ENCODE data around the gene PCNT.

GRCh38 chr21:46312949-46313348 is 11.0 kb upstream of the PCNT start:
- TF ChIP-seq KAT7 (CRISPR knock-in tag; IDR thresholded peaks at IDR 0.05; ENCODE audit: borderline replicate concordance) (no peak), CTCF (IDR thresholded peaks at IDR 0.05) (no peak), MYBL2 (CRISPR knock-in tag; IDR thresholded peaks at IDR 0.05) (no peak), CREB1 (CRISPR knock-in tag; IDR thresholded peaks at IDR 0.05) (no peak), HMGXB4 (CRISPR knock-in tag; IDR thresholded peaks at IDR 0.05) (no peak), NFYB (CRISPR knock-in tag; conservative IDR thresholded peaks at IDR 0.05; ENCODE audit: low read depth) (no peak), ZNF232 (CRISPR knock-in tag; IDR thresholded peaks at IDR 0.05) (no peak)
